GM21786 (cell line): Measurements from ENCODE around the gene FAR2.
"Not testable (repeated sequence)": the region's sequence is repeated elsewhere in the genome, so short reads cannot be mapped to it uniquely, and the experiment has no call there.

ENCODE experiments used
- ATAC-seq: cut with Tn5 transposase; IDR thresholded peaks from one replicate; pipeline ENCODE4 v1.9.1; 2021; ENCODE audit not compliant: unreplicated experiment

Gene FAR2

GRCh38 chr12:29273178-29273843, 124.2 kb downstream of the FAR2 start:
- ATAC-seq: no peak

- ATAC-seq: no peak
Observed at GRCh38 chr12:29275834-29276233, 126.8 kb downstream of the FAR2 start.

- no peak for ATAC-seq
Observed at GRCh38 chr12:29277231-29277630, 128.2 kb downstream of the FAR2 start.

GRCh38 chr12:29278673-29279420, 129.8 kb downstream of the FAR2 start:
- no peak for ATAC-seq

- ATAC-seq: no peak
Observed at GRCh38 chr12:29281371-29282005, 132.4 kb downstream of the FAR2 start.

- no peak for ATAC-seq
Observed at GRCh38 chr12:29282031-29282816, 133.1 kb downstream of the FAR2 start.

- ATAC-seq: no peak
Observed at GRCh38 chr12:29283969-29284700, 135.1 kb downstream of the FAR2 start.

- ATAC-seq: no peak
Observed at GRCh38 chr12:29286081-29286790, 137.2 kb downstream of the FAR2 start.

GRCh38 chr12:29287622-29288021, 138.5 kb downstream of the FAR2 start:
- no peak for ATAC-seq

GRCh38 chr12:29288031-29288430, 139.0 kb downstream of the FAR2 start:
- ATAC-seq: no peak

GRCh38 chr12:29290475-29290874, 141.4 kb downstream of the FAR2 start:
- ATAC-seq: not testable (repeated sequence)

- ATAC-seq: no peak
Observed at GRCh38 chr12:29291226-29291625, 142.1 kb downstream of the FAR2 start.

- ATAC-seq: no peak
Observed at GRCh38 chr12:29299633-29300032, 150.6 kb downstream of the FAR2 start.

GRCh38 chr12:29301114-29301513, 152.0 kb downstream of the FAR2 start:
- ATAC-seq: no peak

GRCh38 chr12:29304388-29304787, 155.3 kb downstream of the FAR2 start:
- no peak for ATAC-seq

- no peak for ATAC-seq
Observed at GRCh38 chr12:29306266-29306665, 157.2 kb downstream of the FAR2 start.

GRCh38 chr12:29306682-29307081, 157.6 kb downstream of the FAR2 start:
- no peak for ATAC-seq

- ATAC-seq: no peak
Observed at GRCh38 chr12:29309320-29309902, 160.3 kb downstream of the FAR2 start.

GRCh38 chr12:29310899-29311298, 161.8 kb downstream of the FAR2 start:
- no peak for ATAC-seq

- no peak for ATAC-seq
Observed at GRCh38 chr12:29314416-29314815, 165.3 kb downstream of the FAR2 start.
